Tibial nerve (tissue), 4 donors: ENCODE measurements around the gene MICALL2.

Experiments used
- CTCF ChIP-seq, 5 experiments: fragments of 200-600 bp in 3 of 5; fragments of 450-650 bp in 2 of 5; sonication (generic) in 3 of 5; IDR thresholded peaks; one replicate each; pipeline ENCODE4 v1.5.1; 2016 to 2019; ENCODE audit warnings: antibody characterized with exemption in 5 of 5, mild to moderate bottlenecking in 3 of 5, moderate library complexity in 2 of 5
- EP300 ChIP-seq, 2 donors: sonication (generic); formaldehyde crosslinking; IDR thresholded peaks; one replicate each; pipeline ENCODE4 v1.6.1; 2017; ENCODE audit warnings: antibody characterized with exemption in 2 of 2, mild to moderate bottlenecking in 1 of 2
- POLR2A ChIP-seq, 2 donors: fragments of 450-650 bp; IDR thresholded peaks; one replicate each; pipeline ENCODE4 v1.6.1; 2017; ENCODE audit warnings: antibody characterized with exemption in 2 of 2, mild to moderate bottlenecking in 2 of 2, moderate library complexity in 2 of 2

- TF ChIP-seq CTCF (IDR thresholded peaks at IDR 0.05) (no peak), POLR2A (IDR thresholded peaks at IDR 0.05) (no peak), EP300 (IDR thresholded peaks at IDR 0.05) (no peak)
Observed at GRCh38 chr7:1468203-1468602, 8.9 kb upstream of the MICALL2 start.
